ENCODE data around the gene FAM24A.
"Not testable (repeated sequence)": the region's sequence is repeated elsewhere in the genome, so short reads cannot be mapped to it uniquely, and the experiment has no call there.

GRCh38 chr10:122871947-122872346 is 38.5 kb upstream of the FAM24A start:
- not testable (repeated sequence) for TF ChIP-seq CTCF (conservative IDR thresholded peaks at IDR 0.05 in 1 of 2, IDR thresholded peaks at IDR 0.05 in 1 of 2; ENCODE audit: low read depth in 1 of 2, low read length in 2 of 2); EZH2 (IDR thresholded peaks at IDR 0.05; ENCODE audit: low read length, missing control alignments)

All from fibroblast of lung (primary cell).